ENCODE results near the gene ADGRG3. TPM values are rescaled to one million over a fixed set of nuclear protein-coding genes. Genes with fewer than 3 reads are reported as not detected.

The ADGRG3 gene
- total and polyA plus RNA-seq, 9 of the 15 experiments (the other 6 are each of a cell fraction or from before 2014, with no cell fraction given), result 0.09 to 0.52 (median 0.14) TPM; not detected in 3

DNA sequence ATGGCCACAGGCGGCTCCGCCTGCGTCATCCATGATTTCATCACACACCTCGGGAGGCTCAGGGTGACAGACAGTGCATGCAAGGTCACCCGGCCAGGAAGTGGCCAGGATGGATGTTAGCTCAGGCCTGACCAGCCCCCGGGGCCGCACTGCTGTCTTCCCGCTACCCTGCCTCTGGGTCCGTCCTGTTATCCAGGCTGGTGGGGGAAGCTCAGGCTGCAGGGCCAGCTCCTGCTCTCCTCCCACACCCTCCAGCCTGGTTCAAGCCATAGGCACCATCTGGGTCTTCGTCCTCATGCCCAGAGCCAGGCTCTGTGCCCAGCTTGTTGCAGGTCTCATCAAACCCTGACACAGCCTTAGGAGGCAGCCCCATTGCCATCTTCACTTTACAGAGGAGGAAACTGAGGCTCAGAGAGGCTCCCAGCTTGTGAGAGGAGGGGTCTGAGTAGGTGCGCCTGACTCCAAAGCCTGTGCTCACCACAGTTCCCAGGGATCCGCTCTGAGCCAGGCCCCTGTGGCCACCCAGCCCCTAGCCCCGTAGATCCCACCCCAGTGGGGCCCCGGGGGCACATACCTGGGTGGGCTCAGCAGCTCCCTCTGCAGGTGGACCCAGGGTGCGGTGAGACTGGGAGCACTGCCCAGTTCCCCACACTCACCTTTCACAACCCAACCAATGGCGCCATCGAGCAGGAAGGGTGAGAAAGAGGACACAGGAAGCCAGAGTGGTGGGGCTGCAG, 412 bp upstream of the ADGRG3 start:
- ATAC-seq, result peak; percentile 95
- intact Hi-C loops (cut with micrococcal nuclease) (loop anchor here (2.0 to 10.0 kb wide), 2 partner anchors 23 to 227 kb away; no protein-coding TSS in a partner anchor), in situ Hi-C loops (cut with MboI) (loop anchor here (5.0 kb wide), 1 partner anchor 50 kb away; no protein-coding TSS in a partner anchor)
- Histone ChIP-seq H4K20me1 (replicated peaks; ENCODE audit: control insufficient read depth, insufficient read depth, low read length) (no peaks in the 10 kb centered on the region), H3K27me3 (ENCODE audit: control insufficient read depth in 2 of 2, insufficient read depth in 2 of 2, low read length in 2 of 2) (no peaks in the 10 kb centered on the region), H3K4me3 (no peak overlapping the region), H3K79me2 (ENCODE audit: control insufficient read depth, insufficient read depth, low read length) (no peaks in the 10 kb centered on the region), H3K27ac (ENCODE audit: extremely low read depth, low read depth, low read length) (peak overlapping the region; percentile 72), H3K4me1 (replicated peaks in 1 of 2; ENCODE audit: control insufficient read depth in 2 of 2, insufficient read depth in 2 of 2, low read length in 2 of 2) (peaks cover 24 to 38% of the 10 kb centered on the region in 2 experiments), H3K9me3 (replicated peaks; ENCODE audit: control insufficient read depth, insufficient read depth, low read depth, low read length) (no peaks in the 10 kb centered on the region), H3K36me3 (ENCODE audit: control insufficient read depth, insufficient read depth, low read length) (no peaks in the 10 kb centered on the region), H3K9me1 (ENCODE audit: control insufficient read depth, insufficient read depth, low read length) (peaks cover 3% of the 10 kb centered on the region), H3K4me2 (ENCODE audit: insufficient read depth, low read length) (peak overlapping the region; percentile 9; the same call in 1 of the 2 replicates), H3K9ac (ENCODE audit: insufficient read depth in 1 of 2, low read depth in 2 of 2, low read length in 2 of 2) (peak overlapping the region; percentile 55 to 84; a peak in 3 of 4 replicates), H2AFZ (ENCODE audit: low read depth, low read length) (peak overlapping the region; percentile 85)
- POLR2A ChIA-PET, result interaction anchor here (0.6 to 1.0 kb wide), 7 partner anchors 8 to 140 kb away, joined by 3 to 5 read pairs (median 3); partner anchors contain the start of gene DRC7
- CTCF ChIA-PET (ENCODE audit: low intra/inter-chr PET ratio), result no interaction called here
- 15% methylated on average over 15 of the region's 17 CpGs for WGBS (ENCODE audit: insufficient coverage, low coverage, missing lambda C conversion rate)
- peak; percentile 90 for FAIRE-seq
- DNase-seq (ENCODE audit: extremely low read depth in 1 of 4, low spot score in 3 of 4), result peak; percentile 72 to 78 (median 75)
- BruUV-seq (replicated peaks), result no TSS peak
- peak; percentile 94 for TF ChIP-seq ETV1 (tag; conservative IDR thresholded peaks at IDR 0.05; ENCODE audit: low read depth)
- TF ChIP-seq ARID1B (IDR thresholded peaks at IDR 0.05), result peak; percentile 72; the same call in 1 of the 2 replicates
- TF ChIP-seq RAD51 (IDR thresholded peaks at IDR 0.05; ENCODE audit: borderline replicate concordance, low read depth), result no peak
- no peak for TF ChIP-seq IRF2 (CRISPR knock-in tag; IDR thresholded peaks at IDR 0.05)
- TF ChIP-seq, protein P1, sequence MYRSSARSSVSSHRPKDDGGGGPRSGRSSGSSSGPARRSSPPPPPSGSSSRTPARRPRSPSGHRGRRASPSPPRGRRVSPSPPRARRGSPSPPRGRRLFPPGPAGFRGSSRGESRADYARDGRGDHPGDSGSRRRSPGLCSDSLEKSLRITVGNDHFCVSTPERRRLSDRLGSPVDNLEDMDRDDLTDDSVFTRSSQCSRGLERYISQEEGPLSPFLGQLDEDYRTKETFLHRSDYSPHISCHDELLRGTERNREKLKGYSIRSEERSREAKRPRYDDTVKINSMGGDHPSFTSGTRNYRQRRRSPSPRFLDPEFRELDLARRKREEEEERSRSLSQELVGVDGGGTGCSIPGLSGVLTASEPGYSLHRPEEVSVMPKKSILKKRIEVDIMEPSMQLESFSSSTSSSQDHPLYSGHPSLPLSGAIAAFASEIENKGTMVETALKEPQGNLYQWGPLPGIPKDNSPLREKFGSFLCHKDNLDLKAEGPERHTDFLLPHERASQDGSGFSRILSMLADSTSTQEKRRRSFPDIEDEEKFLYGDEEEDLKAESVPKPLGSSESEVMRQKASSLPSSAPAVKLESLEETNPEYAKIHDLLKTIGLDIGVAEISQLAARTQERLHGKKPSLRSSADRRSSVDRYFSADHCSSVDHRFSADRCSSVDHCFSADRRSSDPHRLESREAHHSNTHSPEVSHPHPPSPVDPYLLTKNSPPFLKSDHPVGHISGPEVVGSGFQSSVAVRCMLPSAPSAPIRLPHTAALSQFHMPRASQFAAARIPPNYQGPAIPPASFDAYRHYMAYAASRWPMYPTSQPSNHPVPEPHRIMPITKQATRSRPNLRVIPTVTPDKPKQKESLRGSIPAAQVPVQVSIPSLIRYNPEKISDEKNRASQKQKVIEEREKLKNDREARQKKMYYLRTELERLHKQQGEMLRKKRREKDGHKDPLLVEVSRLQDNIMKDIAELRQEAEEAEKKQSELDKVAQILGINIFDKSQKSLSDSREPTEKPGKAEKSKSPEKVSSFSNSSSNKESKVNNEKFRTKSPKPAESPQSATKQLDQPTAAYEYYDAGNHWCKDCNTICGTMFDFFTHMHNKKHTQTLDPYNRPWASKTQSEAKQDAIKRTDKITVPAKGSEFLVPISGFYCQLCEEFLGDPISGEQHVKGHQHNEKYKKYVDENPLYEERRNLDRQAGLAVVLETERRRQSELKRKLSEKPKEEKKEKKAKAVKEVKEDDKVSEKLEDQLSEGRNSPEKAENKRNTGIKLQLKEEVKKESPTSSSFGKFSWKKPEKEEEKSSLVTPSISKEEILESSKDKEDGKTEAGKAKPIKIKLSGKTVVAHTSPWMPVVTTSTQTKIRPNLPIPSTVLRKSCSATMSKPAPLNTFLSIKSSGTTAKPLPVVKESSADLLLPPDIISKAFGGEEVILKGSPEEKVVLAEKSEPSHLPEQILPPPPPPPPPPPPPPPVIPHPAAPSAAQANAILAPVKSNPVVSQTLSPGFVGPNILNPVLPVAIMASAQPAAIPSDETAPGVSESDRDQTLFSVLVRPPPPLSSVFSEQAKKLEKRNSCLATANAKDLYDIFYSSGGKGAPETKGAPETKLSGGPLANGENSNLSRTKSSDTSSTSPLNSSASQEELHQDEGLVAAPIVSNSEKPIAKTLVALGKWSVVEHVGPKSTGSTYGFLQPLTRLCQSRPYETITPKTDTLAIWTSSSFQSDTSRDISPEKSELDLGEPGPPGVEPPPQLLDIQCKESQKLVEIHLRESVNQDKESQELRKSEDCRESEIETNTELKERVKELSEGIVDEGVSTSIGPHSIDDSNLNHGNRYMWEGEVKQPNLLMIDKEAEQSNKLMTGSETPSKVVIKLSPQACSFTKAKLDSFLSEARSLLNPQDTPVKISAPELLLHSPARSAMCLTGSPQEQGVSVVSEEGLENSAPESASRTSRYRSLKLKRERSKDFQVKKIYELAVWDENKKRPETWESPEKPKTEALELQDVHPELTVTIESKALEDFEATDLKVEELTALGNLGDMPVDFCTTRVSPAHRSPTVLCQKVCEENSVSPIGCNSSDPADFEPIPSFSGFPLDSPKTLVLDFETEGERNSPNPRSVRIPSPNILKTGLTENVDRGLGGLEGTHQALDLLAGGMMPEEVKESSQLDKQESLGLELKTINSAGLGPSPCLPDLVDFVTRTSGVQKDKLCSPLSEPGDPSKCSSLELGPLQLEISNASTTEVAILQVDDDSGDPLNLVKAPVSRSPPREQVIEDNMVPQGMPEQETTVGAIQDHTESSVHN (IDR thresholded peaks at IDR 0.05; ENCODE audit: borderline replicate concordance in 1 of 2, low read depth in 1 of 2), result peak in 1 of 2 experiments; percentile 92; a peak in 1 of 4 replicates
- TF ChIP-seq MYC (IDR thresholded peaks at IDR 0.05; ENCODE audit: low read depth, low read length), result 0 out of 2 replicates have a peak, but pooled peaks have one; percentile 27
- no peak for TF ChIP-seq MYC (CRISPR knock-in tag; IDR thresholded peaks at IDR 0.05; ENCODE audit: borderline replicate concordance, low read depth)
- TF ChIP-seq RCOR1 (IDR thresholded peaks at IDR 0.05; ENCODE audit: borderline replicate concordance in 1 of 2, low read depth in 2 of 2, low read length in 2 of 2), result peak in 1 of 2 experiments; percentile 76; a peak in 1 of 4 replicates
- TF ChIP-seq HDAC2 (IDR thresholded peaks at IDR 0.05), result no peak
